Activated T-helper 2 cell treated with anti-CD3 and anti-CD28 coated beads, Interferon-gamma antibody, Interleukin-2, Interleukin-4, amounts not matched to agents 10 μg/mL and 5 μg/mL and 100 μg/mL, durations not matched to agents 14 hours and 24 hours and 36 hours (primary cell): ENCODE data around the gene CD24. TPM values are rescaled to one million over a fixed set of nuclear protein-coding genes. Genes with fewer than 3 reads are reported as not detected.

Experiments
- DNase-seq: peaks from one replicate; pipeline ENCODE4 v3.0.0; 2021; ENCODE audit warnings: low spot score
- H3K27ac Mint-ChIP-seq: one replicate; pipeline ENCODE4 v1.8.0; 2021; ENCODE audit warnings: mixed read lengths
- H3K27me3 Mint-ChIP-seq: one replicate; pipeline ENCODE4 v1.8.0; 2021; ENCODE audit warnings: low read depth, mixed read lengths
- H3K36me3 Mint-ChIP-seq: one replicate; pipeline ENCODE4 v1.8.0; 2021; ENCODE audit warnings: low read depth, mixed read lengths
- H3K4me1 Mint-ChIP-seq: one replicate; pipeline ENCODE4 v1.8.0; 2021; ENCODE audit warnings: low read depth, mixed read lengths
- H3K4me3 Mint-ChIP-seq: one replicate; pipeline ENCODE4 v1.8.0; 2021; ENCODE audit warnings: low read depth, mild to moderate bottlenecking, moderate library complexity, mixed read lengths
- H3K9me3 Mint-ChIP-seq: one replicate; pipeline ENCODE4 v1.8.0; 2021; ENCODE audit warnings: mixed read lengths
- intact Hi-C: fragments of 100-400 bp; cut with micrococcal nuclease; formaldehyde crosslinking; loops from one replicate; pipeline ENCODE4 v1.15.1; 2023
- total RNA-seq: library from RNA; stranded (reverse); gene quantifications from 2 replicates; pipeline ENCODE4 v1.2.3, GENCODE V29; 2022

CD24 gene
- total RNA-seq, 1 donor from 2014 or later, result 1.5 TPM

DNA sequence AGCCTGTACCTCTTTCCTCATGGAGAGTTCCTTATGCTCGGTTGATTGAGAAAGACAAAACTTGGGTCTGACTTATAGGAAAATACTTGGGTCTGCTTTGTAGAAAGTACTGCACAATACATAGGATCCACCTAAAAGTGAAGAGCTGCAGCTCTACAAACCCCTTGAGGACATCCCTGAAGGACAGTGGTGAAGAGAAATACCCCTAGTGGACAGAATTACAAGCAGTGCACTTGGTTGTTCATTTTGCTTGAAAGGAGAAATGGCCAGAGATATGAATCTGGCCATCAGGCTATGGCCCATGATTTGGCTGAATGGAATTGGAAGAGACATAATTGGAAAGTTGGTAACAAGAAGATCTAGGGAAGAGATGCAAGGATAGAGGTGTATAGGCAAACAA, 8.3 kb downstream of the CD24 start:
- Mint-ChIP-seq H3K4me1 (no peaks in the 10 kb centered on the region), H3K27ac (no peak overlapping the region), H3K4me3 (no peak overlapping the region), H3K36me3 (no peaks in the 10 kb centered on the region), H3K27me3 (peaks cover 32% of the 10 kb centered on the region), H3K9me3 (no peaks in the 10 kb centered on the region)
- intact Hi-C loops, result no loop called here
- no peak for DNase-seq

DNA sequence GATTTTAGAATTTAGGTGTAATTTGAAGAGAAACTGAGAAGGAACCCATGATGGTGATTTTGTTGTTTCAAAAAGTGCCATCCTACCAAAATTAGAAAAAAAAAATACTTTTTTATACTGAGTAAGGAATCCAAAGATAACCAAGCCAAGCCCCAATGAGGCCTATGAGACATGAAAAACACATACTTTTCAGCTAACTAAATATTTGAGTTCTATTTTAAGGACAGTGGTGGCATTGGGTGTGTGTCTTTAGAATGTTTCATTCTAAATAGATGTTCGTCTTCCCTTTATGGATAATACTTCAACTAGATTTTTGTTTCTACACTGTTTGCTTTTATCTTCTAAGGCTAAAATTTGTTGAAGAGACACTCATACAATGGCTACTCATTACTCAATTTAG, 9.6 kb downstream of the CD24 start:
- peaks cover 26% of the 10 kb centered on the region for H3K27me3 Mint-ChIP-seq
- no peak overlapping the region for H3K27ac Mint-ChIP-seq

GRCh38 chr6:106964099-106964498, 10.4 kb downstream of the CD24 start:
- Mint-ChIP-seq H3K36me3 (no peaks in the 10 kb centered on the region), H3K4me3 (no peak overlapping the region), H3K9me3 (no peaks in the 10 kb centered on the region), H3K4me1 (no peaks in the 10 kb centered on the region), H3K27ac (no peak overlapping the region), H3K27me3 (peaks cover 20% of the 10 kb centered on the region)
- intact Hi-C loops, result no loop called here
- DNase-seq, result no peak

More for the DNA sequence above, 9.6 kb downstream of the CD24 start:
- Mint-ChIP-seq H3K4me1 (no peaks in the 10 kb centered on the region), H3K4me3 (no peak overlapping the region), H3K36me3 (no peaks in the 10 kb centered on the region), H3K9me3 (no peaks in the 10 kb centered on the region)
- intact Hi-C loops, result no loop called here
- DNase-seq, result no peak

- H3K4me1 Mint-ChIP-seq, result no peaks in the 10 kb centered on the region
- intact Hi-C loops, result no loop called here
- peaks cover 17% of the 10 kb centered on the region for H3K27me3 Mint-ChIP-seq
- H3K4me3 Mint-ChIP-seq, result no peak overlapping the region
- no peaks in the 10 kb centered on the region for H3K36me3 Mint-ChIP-seq
- no peak for DNase-seq
- H3K27ac Mint-ChIP-seq, result no peak overlapping the region
- H3K9me3 Mint-ChIP-seq, result no peaks in the 10 kb centered on the region
Measured at GRCh38 chr6:106963544-106963943, 11.0 kb downstream of the CD24 start.

- no peak overlapping the region for H3K4me3 Mint-ChIP-seq
- H3K36me3 Mint-ChIP-seq, result no peaks in the 10 kb centered on the region
- H3K27ac Mint-ChIP-seq, result no peak overlapping the region
- H3K9me3 Mint-ChIP-seq, result no peaks in the 10 kb centered on the region
- H3K27me3 Mint-ChIP-seq, result peaks cover 15% of the 10 kb centered on the region
- no peaks in the 10 kb centered on the region for H3K4me1 Mint-ChIP-seq
- no peak for DNase-seq
- intact Hi-C loops, result no loop called here
Measured at GRCh38 chr6:106961801-106962200, 12.7 kb downstream of the CD24 start.

GRCh38 chr6:106961136-106961535, 13.4 kb downstream of the CD24 start:
- no peaks in the 10 kb centered on the region for H3K4me1 Mint-ChIP-seq
- intact Hi-C loops, result no loop called here
- peaks cover 12% of the 10 kb centered on the region for H3K27me3 Mint-ChIP-seq
- H3K9me3 Mint-ChIP-seq, result no peaks in the 10 kb centered on the region
- DNase-seq, result no peak
- H3K27ac Mint-ChIP-seq, result no peak overlapping the region
- no peaks in the 10 kb centered on the region for H3K36me3 Mint-ChIP-seq
- H3K4me3 Mint-ChIP-seq, result no peak overlapping the region

GRCh38 chr6:106959985-106960384, 14.5 kb downstream of the CD24 start:
- intact Hi-C loops, result no loop called here
- H3K36me3 Mint-ChIP-seq, result no peaks in the 10 kb centered on the region
- no peak overlapping the region for H3K4me3 Mint-ChIP-seq
- H3K4me1 Mint-ChIP-seq, result no peaks in the 10 kb centered on the region
- no peak for DNase-seq
- H3K27me3 Mint-ChIP-seq, result peaks cover 11% of the 10 kb centered on the region
- no peaks in the 10 kb centered on the region for H3K9me3 Mint-ChIP-seq
- H3K27ac Mint-ChIP-seq, result no peak overlapping the region

DNA sequence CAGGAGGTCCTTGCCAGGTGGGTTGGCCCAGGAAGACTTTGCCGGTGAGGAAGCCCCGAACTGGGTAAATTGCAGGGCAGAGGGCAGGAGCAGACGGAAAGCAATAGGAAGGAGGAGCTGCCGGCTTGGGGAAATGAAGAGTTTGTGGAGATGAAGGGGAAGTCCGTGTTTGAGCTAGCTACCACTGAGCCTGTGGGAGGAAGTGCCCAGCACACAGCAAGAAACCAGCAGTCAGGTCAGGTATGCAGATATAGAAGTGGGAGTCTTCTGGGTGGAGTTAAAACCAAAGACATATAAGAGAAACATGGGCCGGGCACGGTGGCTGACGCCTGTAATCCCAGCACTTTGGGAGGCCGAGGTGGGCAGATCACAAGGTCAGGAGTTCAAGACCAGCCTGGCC, 34.7 kb downstream of the CD24 start:
- no peak overlapping the region for H3K27ac Mint-ChIP-seq
- DNase-seq, result no peak
- H3K36me3 Mint-ChIP-seq, result no peaks in the 10 kb centered on the region
- peaks cover 37% of the 10 kb centered on the region for H3K27me3 Mint-ChIP-seq
- intact Hi-C loops, result no loop called here
- H3K9me3 Mint-ChIP-seq, result no peaks in the 10 kb centered on the region
- H3K4me1 Mint-ChIP-seq, result no peaks in the 10 kb centered on the region
- H3K4me3 Mint-ChIP-seq, result no peak overlapping the region

- Mint-ChIP-seq H3K36me3 (no peaks in the 10 kb centered on the region), H3K9me3 (no peaks in the 10 kb centered on the region), H3K4me3 (no peak overlapping the region), H3K4me1 (no peaks in the 10 kb centered on the region), H3K27me3 (peaks cover 37% of the 10 kb centered on the region), H3K27ac (no peak overlapping the region)
- intact Hi-C loops, result no loop called here
- DNase-seq, result no peak
Measured at GRCh38 chr6:106939208-106939607, 35.3 kb downstream of the CD24 start.

DNA sequence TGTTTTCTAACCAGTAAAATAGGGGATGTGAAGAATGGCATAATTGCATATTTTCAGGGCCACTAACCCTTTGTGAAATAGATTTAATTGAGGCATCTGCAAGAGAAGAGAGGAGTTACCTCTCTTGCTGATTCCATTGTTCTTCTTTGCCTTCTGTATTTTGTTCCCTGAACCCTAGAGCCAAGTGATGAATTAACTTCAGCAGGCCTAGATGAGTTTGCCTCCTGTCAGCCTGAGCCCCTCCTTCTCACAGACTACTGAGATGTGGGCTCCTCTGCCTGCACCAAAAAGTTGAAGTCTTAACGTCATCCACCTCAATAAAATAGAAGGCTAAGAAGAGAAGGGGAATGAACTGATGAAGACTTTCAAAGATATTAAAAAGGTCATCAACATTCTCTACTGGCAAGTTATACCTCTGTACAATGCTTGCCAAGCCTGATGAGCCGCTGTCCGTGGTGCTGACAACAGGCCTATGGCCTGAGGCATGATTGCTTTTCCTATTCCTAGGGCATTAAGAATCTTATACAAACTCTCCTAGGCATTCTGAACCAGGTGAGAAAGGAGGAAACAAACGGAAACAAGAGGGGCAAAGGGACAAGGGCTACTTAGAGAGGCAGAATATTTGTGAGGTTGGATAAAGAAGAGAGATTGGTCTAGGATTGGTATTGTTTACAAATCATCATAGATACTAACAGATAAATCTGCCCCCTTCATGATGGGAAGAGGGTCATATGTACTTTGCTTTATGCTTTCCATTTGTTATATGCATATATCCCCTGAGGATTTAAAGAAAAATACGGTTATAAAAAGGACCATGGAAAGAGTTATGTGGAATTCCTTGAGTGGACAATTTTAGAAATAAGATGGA, 46.8 kb downstream of the CD24 start:
- DNase-seq, result no peak
- Mint-ChIP-seq H3K36me3 (no peaks in the 10 kb centered on the region), H3K4me3 (no peak overlapping the region), H3K27me3 (peaks cover 24% of the 10 kb centered on the region), H3K9me3 (no peaks in the 10 kb centered on the region), H3K27ac (no peak overlapping the region), H3K4me1 (no peaks in the 10 kb centered on the region)
- intact Hi-C loops, result no loop called here

- Mint-ChIP-seq H3K9me3 (no peaks in the 10 kb centered on the region), H3K27me3 (peaks cover 26% of the 10 kb centered on the region), H3K27ac (no peak overlapping the region), H3K4me1 (no peaks in the 10 kb centered on the region), H3K4me3 (no peak overlapping the region), H3K36me3 (no peaks in the 10 kb centered on the region)
- DNase-seq, result no peak
- intact Hi-C loops, result no loop called here
Measured at GRCh38 chr6:106925948-106926347, 48.6 kb downstream of the CD24 start.

DNA sequence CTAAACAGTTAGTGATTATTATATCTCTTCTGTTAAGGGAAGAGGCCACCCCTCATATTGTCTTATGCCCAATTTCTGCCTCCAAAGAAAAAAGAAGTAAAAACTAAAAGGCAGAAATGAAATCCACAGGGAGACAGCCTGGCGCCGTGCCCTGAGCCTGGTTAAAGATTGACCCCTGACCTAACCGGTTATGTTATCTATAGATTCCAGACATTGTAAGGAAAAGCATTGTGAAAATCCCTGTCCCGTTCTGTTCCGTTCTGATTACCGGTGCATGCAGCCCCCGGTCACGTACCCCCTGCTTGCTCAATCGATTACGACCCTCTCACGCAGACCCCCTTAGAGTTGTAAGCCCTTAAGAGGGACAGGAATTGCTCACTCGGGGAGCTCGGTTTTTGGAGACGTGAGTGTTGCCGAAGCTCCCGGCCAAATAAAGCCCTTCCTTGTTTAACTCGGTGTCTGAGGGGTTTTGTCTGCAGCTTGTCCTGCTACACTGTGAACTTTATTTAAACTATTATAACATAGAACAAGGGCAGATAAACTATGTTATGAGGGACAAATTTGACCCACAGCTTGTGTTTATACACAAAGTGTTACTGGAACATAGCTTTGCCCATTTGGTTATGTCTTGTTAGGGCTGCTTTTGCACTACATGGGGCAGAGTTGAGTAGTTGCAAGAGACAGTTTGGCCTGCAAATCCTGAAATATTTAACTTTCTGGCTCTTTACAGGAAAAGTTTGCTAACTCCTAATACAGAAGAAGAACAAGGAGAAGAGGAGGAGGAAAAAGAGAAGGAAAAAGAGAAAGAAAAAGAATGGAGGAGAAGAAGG, 49.6 kb downstream of the CD24 start:
- Mint-ChIP-seq H3K27me3 (peaks cover 27% of the 10 kb centered on the region), H3K4me1 (no peaks in the 10 kb centered on the region), H3K9me3 (no peaks in the 10 kb centered on the region), H3K36me3 (no peaks in the 10 kb centered on the region), H3K27ac (no peak overlapping the region), H3K4me3 (no peak overlapping the region)
- DNase-seq, result no peak
- intact Hi-C loops, result no loop called here

DNA sequence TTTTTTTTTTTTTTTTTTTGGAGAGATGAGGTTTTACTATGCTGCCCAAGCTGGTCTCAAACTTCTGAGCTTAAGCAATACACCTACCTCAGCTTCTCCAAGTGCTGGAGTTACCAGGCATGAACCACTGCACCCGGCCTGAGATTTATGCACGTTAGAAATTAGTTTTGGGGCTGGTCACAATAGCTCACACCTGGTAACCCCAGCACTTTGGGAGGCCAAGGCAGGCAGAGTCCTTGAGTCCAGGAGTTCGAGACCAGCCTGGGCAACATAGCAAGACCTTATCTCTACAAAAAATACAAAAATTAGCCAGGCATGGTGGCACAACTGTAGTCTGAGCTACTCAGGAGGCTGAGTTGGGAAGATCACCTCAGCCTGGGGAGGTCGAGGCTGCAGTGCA, 51.9 kb downstream of the CD24 start:
- Mint-ChIP-seq H3K36me3 (no peaks in the 10 kb centered on the region), H3K4me3 (no peak overlapping the region), H3K27me3 (peaks cover 31% of the 10 kb centered on the region), H3K4me1 (no peaks in the 10 kb centered on the region), H3K27ac (no peak overlapping the region), H3K9me3 (no peaks in the 10 kb centered on the region)
- no peak for DNase-seq
- intact Hi-C loops, result no loop called here
